Measurements from ENCODE around the gene RFPL1. TPM values are rescaled to one million over a fixed set of nuclear protein-coding genes. Genes with fewer than 3 reads are reported as not detected.
"Not testable (repeated sequence)": the region's sequence is repeated elsewhere in the genome, so short reads cannot be mapped to it uniquely, and the experiment has no call there.

RFPL1 gene
- total RNA-seq, 2 experiments from 2014 or later = not detected

DNA sequence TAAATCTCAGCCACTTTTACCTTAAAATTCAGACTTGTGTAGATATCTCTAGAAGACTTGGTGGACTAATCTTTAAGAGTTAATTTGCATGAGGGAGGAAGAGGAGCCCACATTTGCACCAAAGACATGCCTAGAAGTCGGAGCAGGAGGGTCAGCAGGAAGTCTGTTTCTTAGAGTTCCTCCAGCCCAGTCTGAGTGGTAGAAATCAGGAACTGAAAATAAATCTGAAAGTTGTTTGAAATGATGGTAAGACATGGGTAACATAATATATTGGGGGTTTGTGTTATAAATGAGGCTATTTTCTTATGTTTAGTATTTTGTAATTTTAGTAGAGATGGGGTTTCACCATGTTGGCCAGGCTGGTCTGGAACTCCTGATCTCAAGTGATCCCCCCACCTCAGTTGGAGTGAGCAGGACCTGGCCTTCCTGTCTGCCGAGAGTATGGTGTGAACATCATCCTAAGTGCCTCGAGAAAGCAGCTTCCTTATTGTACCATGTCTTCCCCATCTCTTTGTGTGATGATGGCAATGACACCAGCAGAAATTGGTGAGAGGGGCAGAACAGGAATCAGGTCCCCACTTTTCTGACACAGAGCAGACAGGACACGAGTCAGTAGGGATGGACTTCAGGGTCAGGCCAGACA is 26.7 kb upstream of the RFPL1 start:
- H3K36me3 Mint-ChIP-seq (ENCODE audit: low read depth); H3K9me3 Mint-ChIP-seq (ENCODE audit: low read depth); POLR2A ChIA-PET; intact Hi-C loops (cut with DNase I, micrococcal nuclease); H3K27me3 Mint-ChIP-seq; DNase-seq; H3K27ac Mint-ChIP-seq; H3K4me3 Mint-ChIP-seq; ATAC-seq: not testable (repeated sequence)
- CTCF ChIA-PET = interaction anchor here (0.6 kb wide), 1 partner anchor 25 kb away, joined by 3 read pairs; no protein-coding TSS in a partner anchor
- H3K4me1 Mint-ChIP-seq = peaks cover 22% of the 10 kb centered on the region

DNA sequence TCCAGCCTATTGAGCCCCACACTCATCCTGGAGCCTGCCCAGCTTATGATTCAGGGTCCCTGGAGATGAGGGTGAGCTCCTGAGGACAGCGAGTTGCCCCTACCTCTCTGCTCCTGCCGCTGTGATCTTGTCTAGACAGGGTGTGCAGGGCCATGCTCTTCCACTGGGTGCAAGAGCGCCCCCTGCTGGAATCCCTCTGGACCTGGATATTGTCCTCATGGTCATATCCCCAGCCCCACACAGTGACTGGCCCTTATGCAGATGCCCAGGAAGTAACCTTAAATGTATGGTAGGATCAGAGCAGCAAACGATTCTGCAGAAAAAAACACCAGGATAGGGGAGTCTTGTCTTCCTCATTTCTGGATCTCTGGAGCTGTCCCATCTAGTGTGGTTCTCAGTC is 25.6 kb upstream of the RFPL1 start:
- H3K4me3 Mint-ChIP-seq; intact Hi-C loops (cut with DNase I, micrococcal nuclease); H3K27me3 Mint-ChIP-seq; H3K36me3 Mint-ChIP-seq (ENCODE audit: low read depth); H3K27ac Mint-ChIP-seq; POLR2A ChIA-PET; H3K9me3 Mint-ChIP-seq (ENCODE audit: low read depth): not testable (repeated sequence)
- DNase-seq (peak; percentile 51), ATAC-seq (peak; percentile 82)
- H3K4me1 Mint-ChIP-seq = peaks cover 22% of the 10 kb centered on the region
- CTCF ChIA-PET = interaction anchor here (1.1 kb wide), 1 partner anchor 24 kb away, joined by 4 read pairs; no protein-coding TSS in a partner anchor

DNA sequence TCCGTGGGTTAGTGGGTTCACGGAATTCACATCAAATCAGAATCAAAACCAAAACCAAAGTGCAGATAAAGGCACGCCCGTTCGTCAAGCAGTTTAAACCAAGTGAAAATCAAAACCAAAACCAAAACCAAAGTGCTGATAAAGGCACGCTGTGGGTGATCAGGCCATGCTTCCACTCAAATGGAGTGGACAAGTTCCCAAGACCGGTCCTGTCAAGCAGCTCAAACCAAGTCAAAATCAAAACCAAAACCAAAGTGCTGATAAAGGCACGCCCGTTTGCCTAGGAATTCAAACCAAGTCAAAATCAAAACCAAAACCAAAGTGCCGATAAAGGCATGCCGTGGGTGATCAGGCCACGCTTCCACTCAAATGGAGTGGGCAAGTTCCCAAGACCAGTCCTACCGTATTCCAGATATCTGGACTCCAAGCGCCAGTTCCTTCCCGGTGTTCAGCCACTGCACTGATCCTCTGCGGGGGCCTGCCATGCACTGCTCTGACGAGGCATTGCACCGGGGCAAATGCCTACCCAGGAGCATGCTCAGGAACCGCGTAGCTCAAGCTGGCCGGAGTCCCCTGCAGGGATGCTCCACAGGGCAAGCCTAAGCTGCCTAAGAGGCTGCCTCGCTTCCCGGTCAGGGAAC is 23.3 kb upstream of the RFPL1 start:
- DNase-seq (peak; percentile 71), ATAC-seq (peak; percentile 81)
- intact Hi-C loops (cut with DNase I, micrococcal nuclease) = loop anchor here (1.0 kb wide), 5 partner anchors 27 to 352 kb away; partner anchors contain the start of genes AP1B1 (in 2 of the 2), NF2 (in 1 of the 2), NIPSNAP1 (in 1 of the 2) and THOC5 (in 1 of the 2)
- peak overlapping the region; percentile 93 for H3K4me3 Mint-ChIP-seq
- CTCF ChIA-PET; H3K36me3 Mint-ChIP-seq (ENCODE audit: low read depth); H3K9me3 Mint-ChIP-seq (ENCODE audit: low read depth); POLR2A ChIA-PET; H3K27me3 Mint-ChIP-seq: not testable (repeated sequence)
- peaks cover 22% of the 10 kb centered on the region for H3K4me1 Mint-ChIP-seq
- peak overlapping the region; percentile 99 for H3K27ac Mint-ChIP-seq

DNA sequence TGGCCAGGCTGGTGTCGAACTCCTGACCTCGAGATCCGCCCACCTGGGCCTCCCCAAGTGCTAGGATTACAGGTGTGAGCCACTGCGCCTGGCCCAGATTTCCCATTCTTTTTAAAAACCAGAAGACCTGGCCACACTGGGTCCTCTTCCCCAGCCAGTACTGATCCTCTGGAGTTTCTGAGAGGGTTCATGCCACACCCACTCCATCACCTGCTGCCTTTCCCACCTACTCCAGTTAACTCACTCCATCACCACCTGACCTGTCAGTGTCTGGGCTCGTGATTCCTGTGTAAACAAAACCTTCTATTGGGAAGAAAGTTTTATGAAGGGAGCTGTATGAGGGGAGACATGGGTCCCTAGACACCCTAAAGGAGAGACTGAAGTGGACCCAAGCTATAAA is 19.7 kb upstream of the RFPL1 start:
- H3K36me3 Mint-ChIP-seq (ENCODE audit: low read depth); ATAC-seq; H3K9me3 Mint-ChIP-seq (ENCODE audit: low read depth); DNase-seq; H3K27ac Mint-ChIP-seq; H3K27me3 Mint-ChIP-seq; intact Hi-C loops (cut with DNase I, micrococcal nuclease); H3K4me3 Mint-ChIP-seq: not testable (repeated sequence)
- ChIA-PET POLR2A (interaction anchor here (0.7 kb wide), 1 partner anchor 47 kb away, joined by 4 read pairs; no protein-coding TSS in a partner anchor), CTCF (interaction anchor here (0.7 kb wide), 1 partner anchor 391 kb away, joined by 3 read pairs; no protein-coding TSS in a partner anchor)
- H3K4me1 Mint-ChIP-seq = peaks cover 22% of the 10 kb centered on the region

DNA sequence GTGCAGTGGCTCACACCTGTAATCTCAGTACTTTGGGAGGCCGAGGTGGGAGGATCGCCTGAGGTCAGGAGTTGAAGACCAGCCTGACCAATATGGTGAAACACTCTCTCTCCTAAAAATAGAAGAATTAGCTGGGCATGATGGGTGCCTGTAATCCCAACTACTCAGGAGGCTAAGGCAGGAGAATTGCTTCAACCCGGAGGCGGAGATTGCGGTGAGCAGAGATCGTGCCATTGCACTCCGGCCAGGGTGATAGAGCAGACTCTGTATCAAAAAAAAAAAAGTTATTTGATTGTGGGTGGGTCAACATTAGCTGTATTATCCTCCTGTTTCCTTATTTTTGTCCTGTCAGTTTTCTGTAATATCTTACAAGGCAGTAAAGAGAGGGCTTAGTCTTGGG is 11.9 kb upstream of the RFPL1 start:
- Mint-ChIP-seq H3K36me3 (ENCODE audit: low read depth) (no peaks in the 10 kb centered on the region), H3K27me3 (peaks cover 7% of the 10 kb centered on the region), H3K4me1 (no peaks in the 10 kb centered on the region), H3K4me3 (no peak overlapping the region), H3K9me3 (ENCODE audit: low read depth) (no peaks in the 10 kb centered on the region), H3K27ac (no peak overlapping the region)
- POLR2A ChIA-PET = no interaction called here
- ATAC-seq = no peak
- DNase-seq = no peak
- intact Hi-C loops (cut with DNase I, micrococcal nuclease) = no loop called here
- CTCF ChIA-PET = interaction anchor here (0.6 kb wide), 1 partner anchor 24 kb away, joined by 3 read pairs; no protein-coding TSS in a partner anchor

DNA sequence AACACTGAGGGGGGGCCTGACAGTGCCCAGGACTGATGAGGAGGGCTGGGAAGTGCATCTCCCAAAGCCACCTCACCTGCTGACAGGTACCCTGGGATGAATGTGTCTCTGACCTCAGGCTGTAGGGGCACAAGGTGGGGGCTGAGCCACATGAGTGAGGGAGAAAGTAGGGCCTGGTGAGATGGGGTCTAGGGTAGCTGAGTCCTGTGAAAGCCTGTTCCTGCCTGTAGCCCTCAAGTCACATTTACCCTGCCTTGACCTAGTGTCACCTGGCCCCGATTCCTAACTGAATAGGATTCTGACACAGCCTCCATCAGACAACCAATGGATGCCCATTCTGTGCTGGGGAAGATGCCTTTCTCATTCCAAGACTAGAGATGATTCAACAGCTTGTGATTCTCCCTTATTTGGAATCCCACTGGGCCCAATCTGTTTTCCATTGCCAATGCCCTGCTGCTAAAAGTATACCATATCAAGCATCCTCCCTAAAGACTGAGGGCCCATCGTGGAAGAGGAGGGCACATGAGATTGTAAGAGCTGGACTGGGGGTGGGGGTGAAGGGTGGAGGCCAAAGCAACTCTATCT is 11.1 kb upstream of the RFPL1 start:
- ATAC-seq (no peak), DNase-seq (no peak)
- Mint-ChIP-seq H3K36me3 (ENCODE audit: low read depth) (no peaks in the 10 kb centered on the region), H3K27me3 (peaks cover 4% of the 10 kb centered on the region), H3K4me1 (no peaks in the 10 kb centered on the region), H3K27ac (no peak overlapping the region), H3K4me3 (no peak overlapping the region), H3K9me3 (ENCODE audit: low read depth) (no peaks in the 10 kb centered on the region)
- intact Hi-C loops (cut with DNase I, micrococcal nuclease) = no loop called here
- ChIA-PET CTCF (interaction anchor here (0.6 kb wide), 1 partner anchor 23 kb away, joined by 3 read pairs; no protein-coding TSS in a partner anchor), POLR2A (no interaction called here)

DNA sequence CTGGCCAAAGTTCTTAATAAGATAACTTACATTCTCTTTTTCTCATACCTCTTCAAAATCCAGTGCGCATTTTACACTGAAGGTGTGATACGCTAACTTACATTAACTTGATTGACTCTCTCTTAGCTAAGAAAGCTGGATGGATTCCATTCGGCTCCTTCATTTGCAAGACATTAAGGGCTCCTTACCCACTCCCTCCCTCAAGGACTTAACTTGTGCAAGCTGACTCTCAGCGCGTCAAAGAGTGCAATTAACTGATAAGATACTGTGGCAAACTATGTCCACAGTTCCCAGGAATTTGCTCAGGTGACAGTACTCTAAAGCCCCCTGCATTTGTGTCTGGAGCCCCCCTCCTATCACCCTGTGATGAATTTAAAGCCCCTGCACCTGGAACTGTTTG is 6.4 kb upstream of the RFPL1 start:
- peaks cover 9% of the 10 kb centered on the region for H3K27me3 Mint-ChIP-seq
- no peaks in the 10 kb centered on the region for H3K9me3 Mint-ChIP-seq (ENCODE audit: low read depth)
- intact Hi-C loops (cut with DNase I, micrococcal nuclease) = no loop called here
- ATAC-seq = no peak
- CTCF ChIA-PET = interaction anchor here (0.7 to 0.8 kb wide), 2 partner anchors 39 to 41 kb away, joined by 3 read pairs; no protein-coding TSS in a partner anchor
- no peaks in the 10 kb centered on the region for H3K36me3 Mint-ChIP-seq (ENCODE audit: low read depth)
- no peaks in the 10 kb centered on the region for H3K4me1 Mint-ChIP-seq
- H3K4me3 Mint-ChIP-seq = no peak overlapping the region
- no peak for DNase-seq
- POLR2A ChIA-PET = interaction anchor here (0.7 kb wide), 2 partner anchors 72 to 381 kb away, joined by 3 to 4 read pairs; no protein-coding TSS in a partner anchor
- no peak overlapping the region for H3K27ac Mint-ChIP-seq

DNA sequence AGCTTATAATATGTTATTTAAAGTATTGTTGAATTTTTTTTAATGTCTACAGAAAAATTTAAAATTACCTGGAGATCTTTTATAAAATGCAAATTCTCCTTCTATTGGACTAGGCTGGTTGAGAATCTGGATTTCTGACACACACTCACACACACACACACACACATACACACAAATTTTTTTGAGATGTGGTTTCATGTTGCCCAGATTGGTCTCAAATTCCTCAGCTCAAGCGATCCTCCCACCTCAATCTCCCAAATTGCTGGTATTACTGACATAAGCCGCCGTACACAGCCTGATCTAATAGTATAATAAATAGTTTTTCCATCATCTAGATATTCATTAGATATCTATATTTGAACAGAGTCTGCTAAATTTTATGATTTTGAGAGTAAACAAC is 4.5 kb upstream of the RFPL1 start:
- POLR2A ChIA-PET = no interaction called here
- H3K9me3 Mint-ChIP-seq (ENCODE audit: low read depth) = no peaks in the 10 kb centered on the region
- H3K4me1 Mint-ChIP-seq = no peaks in the 10 kb centered on the region
- H3K4me3 Mint-ChIP-seq = no peak overlapping the region
- DNase-seq (no peak), ATAC-seq (no peak)
- no peaks in the 10 kb centered on the region for H3K36me3 Mint-ChIP-seq (ENCODE audit: low read depth)
- H3K27ac Mint-ChIP-seq = no peak overlapping the region
- intact Hi-C loops (cut with DNase I, micrococcal nuclease) = no loop called here
- peaks cover 7% of the 10 kb centered on the region for H3K27me3 Mint-ChIP-seq
- CTCF ChIA-PET = interaction anchor here (0.6 kb wide), 1 partner anchor 42 kb away, joined by 3 read pairs; no protein-coding TSS in a partner anchor

DNA sequence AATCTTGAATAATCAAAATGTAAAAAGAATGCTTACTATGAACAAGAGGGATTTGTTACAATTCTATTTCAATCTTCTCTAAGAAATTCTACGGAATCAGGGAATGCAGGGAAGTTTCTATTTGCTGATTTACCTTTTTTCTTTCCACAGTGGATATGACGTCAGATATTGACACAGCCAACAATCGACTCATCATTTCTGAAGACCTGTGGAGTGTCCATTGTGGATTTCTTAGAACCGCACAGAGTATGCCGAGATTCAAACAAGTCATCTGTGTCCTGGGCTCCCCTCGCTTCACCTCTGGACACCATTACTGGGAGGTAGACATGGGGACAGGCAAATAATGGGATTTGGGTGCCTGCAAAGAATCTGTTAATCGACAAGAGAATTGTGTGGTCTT is 4.1 kb upstream of the RFPL1 start:
- intact Hi-C loops (cut with DNase I, micrococcal nuclease) = no loop called here
- Mint-ChIP-seq H3K27ac (no peak overlapping the region), H3K36me3 (ENCODE audit: low read depth) (no peaks in the 10 kb centered on the region), H3K4me3 (no peak overlapping the region), H3K9me3 (ENCODE audit: low read depth) (no peaks in the 10 kb centered on the region), H3K4me1 (no peaks in the 10 kb centered on the region), H3K27me3 (peaks cover 7% of the 10 kb centered on the region)
- ATAC-seq (no peak), DNase-seq (no peak)
- POLR2A ChIA-PET = no interaction called here
- CTCF ChIA-PET = interaction anchor here (0.6 kb wide), 1 partner anchor 42 kb away, joined by 3 read pairs; no protein-coding TSS in a partner anchor

DNA sequence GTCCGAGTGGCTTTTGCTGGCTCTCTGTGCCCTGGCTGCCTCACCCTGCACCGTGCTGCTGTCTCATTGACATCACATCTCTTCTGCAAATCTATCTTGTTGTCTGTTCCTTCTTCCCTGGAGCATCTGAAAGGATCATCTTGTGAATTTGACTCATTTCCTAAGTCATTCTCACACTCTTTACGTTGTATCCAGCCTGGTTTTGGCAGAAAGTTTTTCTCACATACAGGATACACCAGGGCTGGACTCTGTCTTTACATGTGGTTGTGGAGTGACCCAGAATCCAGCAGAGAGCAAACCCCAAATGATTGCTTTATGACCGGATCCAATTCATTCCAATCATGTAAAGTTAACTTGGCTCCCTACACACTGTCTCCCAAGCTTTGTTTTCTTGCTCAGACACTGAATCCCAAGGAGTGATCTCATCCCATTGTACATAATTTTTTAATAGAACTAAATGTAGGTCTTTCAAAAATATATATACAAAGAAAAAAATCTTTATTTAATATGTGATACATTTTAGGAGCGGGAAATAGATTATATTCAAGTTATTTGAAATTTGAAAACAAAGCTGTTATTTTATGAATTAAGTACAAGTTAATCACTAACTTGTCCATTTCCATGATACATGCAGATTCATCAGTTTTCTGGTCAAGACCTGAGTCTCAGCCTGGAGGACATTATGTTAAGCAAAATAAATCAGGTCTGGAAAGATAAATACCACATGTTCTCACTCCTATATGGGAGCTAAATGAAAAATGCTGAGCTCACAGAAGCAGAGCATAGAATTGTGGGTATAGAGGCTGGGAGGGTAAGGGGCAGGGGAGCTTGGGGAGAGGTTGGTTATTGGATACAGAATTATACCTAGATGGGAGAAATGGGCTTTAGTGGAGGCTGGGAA is 2.9 kb upstream of the RFPL1 start:
- H3K4me3 Mint-ChIP-seq = no peak overlapping the region
- DNase-seq = no peak
- H3K9me3 Mint-ChIP-seq (ENCODE audit: low read depth) = no peaks in the 10 kb centered on the region
- intact Hi-C loops (cut with DNase I, micrococcal nuclease) = no loop called here
- H3K4me1 Mint-ChIP-seq = no peaks in the 10 kb centered on the region
- ChIA-PET CTCF (interaction anchor here (0.6 to 1.0 kb wide), 2 partner anchors 18 to 42 kb away, joined by 3 read pairs; no protein-coding TSS in a partner anchor), POLR2A (no interaction called here)
- no peak overlapping the region for H3K27ac Mint-ChIP-seq
- peaks cover 7% of the 10 kb centered on the region for H3K27me3 Mint-ChIP-seq
- no peak for ATAC-seq
- no peaks in the 10 kb centered on the region for H3K36me3 Mint-ChIP-seq (ENCODE audit: low read depth)

DNA sequence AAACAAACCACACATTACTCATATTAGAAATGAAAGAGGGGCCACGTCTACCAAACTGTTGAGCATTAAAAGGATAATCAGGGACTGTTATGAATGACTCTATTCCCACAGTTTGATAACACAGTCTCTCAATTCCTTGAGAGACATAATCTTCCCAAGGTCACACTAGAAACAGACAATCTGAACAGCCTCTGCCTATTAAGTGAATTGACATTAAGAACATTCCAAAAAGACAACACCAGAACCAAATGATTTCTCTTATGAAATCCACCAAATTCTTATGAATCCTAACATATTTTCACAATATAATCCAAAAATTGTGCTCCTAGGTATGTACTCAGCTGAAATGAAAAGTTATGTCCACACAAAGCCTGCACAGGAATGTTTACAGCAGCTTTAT is 4.6 kb downstream of the RFPL1 start:
- Mint-ChIP-seq H3K27me3 (peaks cover 9% of the 10 kb centered on the region), H3K4me1 (no peaks in the 10 kb centered on the region)
- CTCF ChIA-PET = no interaction called here

More for the DNA sequence above, 4.6 kb downstream of the RFPL1 start:
- Mint-ChIP-seq H3K27ac (no peak overlapping the region), H3K36me3 (ENCODE audit: low read depth) (no peaks in the 10 kb centered on the region), H3K4me3 (no peak overlapping the region), H3K9me3 (ENCODE audit: low read depth) (no peaks in the 10 kb centered on the region)
- intact Hi-C loops (cut with DNase I, micrococcal nuclease) = no loop called here
- POLR2A ChIA-PET = no interaction called here
- DNase-seq (no peak), ATAC-seq (no peak)
